ENCODE measurements around the gene SH2B2.

SH2B2 gene

GRCh38 chr7:102286237-102287110 lies at the start of gene SH2B2:
TSS of gene SH2B2 (plus strand) at chr7:102286868. CDS start at chr7:102300551, 13,683 bp downstream.
- DNase-seq (ENCODE audit: low read depth, low spot score): no peak

- DNase-seq (ENCODE audit: low read depth, low spot score): no peak
Observed at GRCh38 chr7:102239206-102239820, 47.4 kb upstream of the SH2B2 start.

GRCh38 chr7:102241431-102241830 lies 45.2 kb upstream of the SH2B2 start:
- no peak for DNase-seq (ENCODE audit: low read depth, low spot score)

DNA sequence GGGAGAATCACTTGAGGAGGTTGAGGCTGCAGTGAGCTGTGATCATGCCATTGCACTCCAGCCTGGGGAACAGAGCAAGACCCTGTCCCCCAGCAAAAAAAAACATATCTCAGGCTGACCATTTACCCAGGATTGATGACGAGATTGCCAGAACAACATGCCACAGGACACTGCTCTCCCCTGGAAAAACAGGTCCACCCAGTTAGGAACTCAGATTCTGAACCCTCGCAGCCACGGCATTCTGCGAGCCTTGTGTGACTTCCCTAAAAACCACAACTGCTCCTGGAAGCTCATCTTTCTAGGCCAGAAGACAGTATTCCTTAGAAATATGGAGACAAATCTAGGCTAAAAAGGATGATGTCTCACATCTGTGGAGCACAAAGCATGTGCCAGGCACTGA lies 42.1 kb upstream of the SH2B2 start:
- DNase-seq (ENCODE audit: low read depth, low spot score): no peak

DNA sequence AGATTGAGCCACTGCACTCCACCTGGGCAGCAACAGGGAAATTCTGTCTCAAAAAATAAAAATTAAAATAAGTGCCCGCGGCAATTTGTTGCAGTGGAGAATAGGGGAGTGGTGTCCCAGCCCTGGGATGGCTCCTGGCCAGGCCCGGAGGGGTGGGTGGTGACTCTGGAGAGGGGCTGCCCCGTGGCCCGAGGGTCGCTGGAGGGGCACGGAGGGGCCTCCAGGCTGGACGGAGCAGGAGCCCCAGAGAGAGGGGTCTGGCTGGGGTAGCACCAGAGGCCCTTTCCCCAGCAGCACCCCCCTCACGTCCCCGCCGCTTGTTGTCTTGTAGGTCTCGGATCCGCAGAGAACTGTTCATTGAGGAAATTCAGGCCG lies 38.6 kb upstream of the SH2B2 start:
- no peak for DNase-seq (ENCODE audit: low read depth, low spot score)

DNA sequence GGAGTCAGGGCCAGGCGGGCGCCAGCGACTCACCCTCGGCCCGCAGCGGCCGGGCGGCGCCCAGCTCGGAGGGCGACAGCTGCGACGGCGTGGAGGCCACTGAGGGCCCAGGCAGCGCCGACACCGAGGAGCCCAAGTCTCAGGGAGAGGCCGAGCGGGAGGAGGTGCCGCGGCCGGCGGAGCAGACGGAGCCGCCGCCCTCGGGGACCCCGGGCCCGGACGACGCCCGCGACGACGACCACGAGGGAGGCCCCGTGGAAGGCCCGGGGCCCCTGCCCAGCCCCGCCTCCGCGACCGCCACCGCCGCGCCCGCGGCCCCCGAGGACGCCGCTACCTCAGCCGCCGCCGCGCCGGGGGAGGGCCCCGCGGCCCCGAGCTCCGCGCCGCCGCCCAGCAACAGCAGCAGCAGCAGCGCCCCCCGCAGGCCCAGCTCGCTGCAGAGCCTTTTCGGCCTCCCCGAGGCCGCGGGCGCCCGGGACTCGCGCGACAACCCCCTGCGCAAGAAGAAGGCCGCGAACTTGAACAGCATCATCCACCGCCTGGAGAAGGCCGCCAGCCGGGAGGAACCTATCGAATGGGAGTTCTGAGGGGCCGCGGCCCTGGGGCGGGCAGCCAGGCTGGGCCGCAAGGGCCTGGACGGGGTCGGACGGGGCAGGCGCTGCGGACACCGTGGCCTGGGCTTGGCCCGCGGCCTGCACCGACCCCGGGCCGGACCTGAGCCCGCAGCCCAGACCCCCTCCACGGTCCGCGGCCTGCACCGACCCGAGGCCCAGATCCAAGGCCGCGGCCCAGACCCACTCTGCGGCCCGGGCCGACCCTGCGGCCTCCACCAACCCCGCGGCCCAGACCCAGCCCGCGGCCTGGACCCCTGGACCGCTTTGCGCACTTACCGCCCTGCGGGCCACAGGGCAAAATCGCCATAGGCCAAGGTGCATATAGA lies 37.9 kb upstream of the SH2B2 start:
- no peak for DNase-seq (ENCODE audit: low read depth, low spot score)

- DNase-seq (ENCODE audit: low read depth, low spot score): no peak
Observed at GRCh38 chr7:102251531-102252365, 34.9 kb upstream of the SH2B2 start.

DNA sequence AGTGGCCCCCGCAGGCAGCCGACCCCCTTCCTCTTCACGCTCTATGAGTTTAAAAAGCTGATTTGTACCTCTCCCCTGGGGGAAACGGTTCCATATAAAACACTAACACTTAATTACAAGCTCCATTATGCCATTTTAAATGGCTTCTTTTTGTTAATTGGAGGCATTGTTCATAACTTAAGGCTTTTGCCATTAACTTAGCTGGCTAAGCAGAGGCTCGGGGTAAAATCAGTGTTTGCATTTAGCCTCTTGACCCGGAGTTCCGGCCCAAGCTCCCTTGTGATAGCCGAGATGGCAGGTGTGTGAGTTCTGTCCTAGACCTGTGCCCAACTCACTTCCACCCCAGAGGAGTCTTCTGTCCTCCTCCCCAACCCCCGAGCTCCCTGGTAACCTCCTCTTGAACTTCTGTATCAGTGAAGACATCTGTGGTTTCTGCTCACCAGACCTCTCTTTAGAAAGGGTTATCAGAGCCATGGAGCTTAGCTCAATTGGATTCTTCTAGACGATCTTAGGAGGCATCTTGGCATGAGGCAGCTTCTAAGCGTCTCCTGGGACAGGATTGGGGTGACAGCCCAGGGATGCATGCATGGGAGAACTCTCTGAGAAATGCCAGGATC lies 34.2 kb upstream of the SH2B2 start:
- DNase-seq (ENCODE audit: low read depth, low spot score): no peak

GRCh38 chr7:102253066-102253972 lies 33.3 kb upstream of the SH2B2 start:
- DNase-seq (ENCODE audit: low read depth, low spot score): no peak

GRCh38 chr7:102253973-102254370 lies 32.7 kb upstream of the SH2B2 start:
- no peak for DNase-seq (ENCODE audit: low read depth, low spot score)

DNA sequence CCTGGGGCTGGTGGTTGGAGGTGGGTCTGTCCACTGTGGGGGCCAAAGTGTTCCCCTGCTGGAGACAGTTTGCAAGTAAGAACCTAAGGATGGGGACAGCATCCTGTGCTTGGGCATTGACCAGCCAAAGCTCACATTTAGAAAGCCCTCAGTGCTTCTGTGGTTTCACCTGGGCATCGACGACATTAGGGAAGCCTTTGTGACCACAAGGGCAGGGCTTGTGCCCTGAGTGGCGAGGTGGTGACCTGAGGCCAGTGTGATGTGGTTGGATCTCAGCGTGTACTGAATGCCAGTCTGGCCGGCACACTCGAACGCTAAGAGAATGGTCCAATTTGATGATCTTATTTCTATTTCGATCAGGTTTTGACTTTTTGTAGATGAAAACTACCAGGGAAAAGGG lies 32.1 kb upstream of the SH2B2 start:
- DNase-seq (ENCODE audit: low read depth, low spot score): no peak

DNA sequence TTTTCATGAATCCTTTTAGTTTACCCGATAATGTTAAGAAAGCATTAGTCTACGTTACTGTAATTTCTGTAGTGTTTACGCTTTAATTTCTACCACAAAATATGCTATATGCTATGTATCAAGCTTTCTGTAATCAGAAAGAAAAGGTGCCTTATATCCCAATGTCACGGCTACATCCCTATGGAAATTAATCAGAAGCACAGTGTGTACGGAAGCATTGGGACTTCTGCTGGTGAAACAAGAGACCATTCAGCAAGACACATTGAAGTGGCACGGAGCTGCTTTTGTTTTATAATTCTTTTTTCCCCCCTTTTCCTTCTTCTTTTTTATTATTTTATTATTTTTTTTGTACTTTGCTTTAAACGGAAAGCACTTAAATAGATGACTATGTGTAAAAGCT lies 31.2 kb upstream of the SH2B2 start:
- DNase-seq (ENCODE audit: low read depth, low spot score): no peak

- DNase-seq (ENCODE audit: low read depth, low spot score): no peak
Observed at GRCh38 chr7:102255916-102256315, 30.8 kb upstream of the SH2B2 start.

GRCh38 chr7:102258073-102258748 lies 28.5 kb upstream of the SH2B2 start:
- no peak for DNase-seq (ENCODE audit: low read depth, low spot score)

- no peak for DNase-seq (ENCODE audit: low read depth, low spot score)
Observed at GRCh38 chr7:102258749-102259107, 27.9 kb upstream of the SH2B2 start.

GRCh38 chr7:102260856-102261255 lies 25.8 kb upstream of the SH2B2 start:
- DNase-seq (ENCODE audit: low read depth, low spot score): no peak

- no peak for DNase-seq (ENCODE audit: low read depth, low spot score)
Observed at GRCh38 chr7:102261451-102261850, 25.2 kb upstream of the SH2B2 start.

GRCh38 chr7:102262546-102262945 lies 24.1 kb upstream of the SH2B2 start:
- DNase-seq (ENCODE audit: low read depth, low spot score): no peak

- no peak for DNase-seq (ENCODE audit: low read depth, low spot score)
Observed at GRCh38 chr7:102264367-102264891, 22.2 kb upstream of the SH2B2 start.
